ENCODE results near the gene KIF3A. TPM values are rescaled to one million over a fixed set of nuclear protein-coding genes. Genes with fewer than 3 reads are reported as not detected.
A peak's percentile ranks its signal among the peaks of the same experiment; 100 is the strongest.

KIF3A gene
- total and polyA plus RNA-seq, 4 experiments from 2014 or later, result 9.7 to 25.9 (median 18.5) TPM

DNA sequence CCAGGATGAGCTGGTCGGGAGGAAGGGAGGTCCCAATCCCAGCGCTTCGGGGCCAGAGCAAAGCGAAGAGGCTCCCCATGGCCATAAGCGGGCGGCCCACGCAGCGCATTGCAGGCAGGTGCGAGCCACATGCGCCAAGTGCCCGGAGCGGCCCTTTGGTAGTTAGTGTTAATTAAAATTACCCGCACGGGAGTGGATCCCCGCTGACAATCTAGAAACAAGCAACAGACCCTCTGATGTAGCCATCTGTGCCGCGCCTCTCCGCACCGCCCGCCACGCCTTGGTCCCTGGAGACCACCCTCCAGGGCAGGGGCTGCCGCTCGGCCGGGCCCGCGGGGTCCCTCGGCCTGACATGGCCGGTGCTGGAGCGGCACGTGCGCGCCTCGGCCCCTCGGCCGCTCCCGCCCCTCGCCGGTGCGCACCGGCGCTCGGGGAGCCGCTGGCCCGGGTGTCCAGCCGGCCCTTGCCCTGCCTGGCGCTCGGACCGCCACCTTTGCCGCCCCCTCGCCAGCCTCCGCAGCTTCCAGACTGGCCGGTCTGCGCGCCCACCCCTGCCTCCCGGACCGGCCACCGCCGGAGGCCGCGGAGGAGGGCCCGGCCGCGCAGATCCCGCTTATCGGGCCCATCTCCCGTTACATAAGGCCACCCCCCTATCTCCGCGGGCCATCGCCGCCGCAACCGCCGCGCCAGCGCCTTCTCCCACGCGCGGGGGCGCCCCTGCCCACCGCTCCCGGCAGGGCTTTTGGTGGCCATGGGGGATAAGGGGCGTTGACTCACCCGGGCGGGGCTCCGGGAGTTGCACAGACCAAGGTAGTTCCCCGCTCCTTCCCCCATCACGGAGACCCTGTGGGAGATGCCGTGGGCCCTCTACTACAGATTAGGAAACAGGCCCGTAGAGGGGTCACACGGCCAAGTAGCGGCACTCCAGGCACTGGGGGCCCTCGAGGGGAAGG is 81.2 kb downstream of the KIF3A start:
- peaks cover 5 to 22% (median 6%) of the 10 kb centered on the region in 4 donors for H3K4me1 Mint-ChIP-seq
- no peak overlapping the region for H3K27ac ChIP-seq (ENCODE audit: low read depth, low read length)
- H3K9me3 ChIP-seq (ENCODE audit: control insufficient read depth in 1 of 2, low read length in 2 of 2), result no peaks in the 10 kb centered on the region
- peaks cover 0 to 7% (median 2%) of the 10 kb centered on the region in 8 donors for H3K9me3 Mint-ChIP-seq
- POLR2A ChIA-PET (ENCODE audit: partially characterized antibody), result no interaction called here
- DNase-seq, result peak in 2 of 5 donors; percentile 26 to 50
- peak overlapping the region in 7 of 8 donors; percentile 39 to 72 (median 57) for H3K4me3 Mint-ChIP-seq
- H3K27me3 ChIP-seq (ENCODE audit: insufficient read depth, low read length), result peaks cover 7% of the 10 kb centered on the region
- CTCF ChIA-PET (ENCODE audit: partially characterized antibody), result no interaction called here
- peaks cover 14 to 15% of the 10 kb centered on the region in 2 donors for H3K27me3 Mint-ChIP-seq
- H3K27ac Mint-ChIP-seq, result peak overlapping the region in 1 of 7 donors; percentile 60
- peaks cover 10% of the 10 kb centered on the region for H3K4me1 ChIP-seq (ENCODE audit: insufficient read depth, low read length)
- intact Hi-C loops (cut with micrococcal nuclease), result no loop called here
- no peaks in the 10 kb centered on the region for H3K36me3 ChIP-seq (ENCODE audit: insufficient read depth, low read length)
- H3K4me3 ChIP-seq (ENCODE audit: low read length in 2 of 2), result peak overlapping the region in 1 of 2 donors; percentile 19
- H3K36me3 Mint-ChIP-seq, result no peaks in the 10 kb centered on the region

- H3K4me1 Mint-ChIP-seq, result peaks cover 5 to 22% (median 6%) of the 10 kb centered on the region in 4 donors
- intact Hi-C loops (cut with micrococcal nuclease), result no loop called here
- CTCF ChIA-PET (ENCODE audit: partially characterized antibody), result no interaction called here
- POLR2A ChIA-PET (ENCODE audit: partially characterized antibody), result interaction anchor here (1.4 kb wide), 1 partner anchor 21 kb away, joined by 3 read pairs; no protein-coding TSS in a partner anchor
- Histone ChIP-seq H3K27me3 (ENCODE audit: insufficient read depth, low read length) (peaks cover 7% of the 10 kb centered on the region), H3K4me3 (ENCODE audit: low read length in 2 of 2) (no peak overlapping the region), H3K4me1 (ENCODE audit: insufficient read depth, low read length) (peaks cover 10% of the 10 kb centered on the region), H3K36me3 (ENCODE audit: insufficient read depth, low read length) (no peaks in the 10 kb centered on the region), H3K27ac (ENCODE audit: low read depth, low read length) (no peak overlapping the region), H3K9me3 (ENCODE audit: control insufficient read depth in 1 of 2, low read length in 2 of 2) (no peaks in the 10 kb centered on the region)
- peaks cover 0 to 23% (median 5%) of the 10 kb centered on the region in 8 donors for H3K9me3 Mint-ChIP-seq
- H3K4me3 Mint-ChIP-seq, result no peak overlapping the region
- H3K27me3 Mint-ChIP-seq, result peaks cover 11 to 14% of the 10 kb centered on the region in 2 donors
- DNase-seq, result no peak
- H3K36me3 Mint-ChIP-seq, result no peaks in the 10 kb centered on the region
- peak overlapping the region in 1 of 7 donors; percentile 60 for H3K27ac Mint-ChIP-seq
Measured at GRCh38 chr5:132653716-132654115, 83.6 kb downstream of the KIF3A start.

GRCh38 chr5:132651838-132652469 is 85.4 kb downstream of the KIF3A start:
- ChIA-PET POLR2A (ENCODE audit: partially characterized antibody) (no interaction called here), CTCF (ENCODE audit: partially characterized antibody) (no interaction called here)
- Histone ChIP-seq H3K4me1 (ENCODE audit: insufficient read depth, low read length) (peaks cover 8% of the 10 kb centered on the region), H3K27ac (ENCODE audit: low read depth, low read length) (no peak overlapping the region), H3K36me3 (ENCODE audit: insufficient read depth, low read length) (no peaks in the 10 kb centered on the region), H3K9me3 (ENCODE audit: control insufficient read depth in 1 of 2, low read length in 2 of 2) (peaks cover 0 to 14% of the 10 kb centered on the region in 2 donors), H3K27me3 (ENCODE audit: insufficient read depth, low read length) (peaks cover 7% of the 10 kb centered on the region), H3K4me3 (ENCODE audit: low read length in 2 of 2) (no peak overlapping the region)
- no peak for DNase-seq
- intact Hi-C loops (cut with micrococcal nuclease), result no loop called here
- no peak overlapping the region for H3K4me3 Mint-ChIP-seq
- H3K4me1 Mint-ChIP-seq, result peaks cover 4 to 6% (median 5%) of the 10 kb centered on the region in 4 donors
- H3K9me3 Mint-ChIP-seq, result peaks cover 3 to 37% (median 18%) of the 10 kb centered on the region in 8 donors
- H3K36me3 Mint-ChIP-seq, result peaks cover 0 to 5% of the 10 kb centered on the region in 2 donors
- H3K27me3 Mint-ChIP-seq, result peaks cover 8 to 9% of the 10 kb centered on the region in 2 donors
- peak overlapping the region in 1 of 7 donors; percentile 10 for H3K27ac Mint-ChIP-seq

- H3K36me3 Mint-ChIP-seq, result peaks cover 8 to 21% of the 10 kb centered on the region in 2 donors
- Histone ChIP-seq H3K27ac (ENCODE audit: low read depth, low read length) (no peak overlapping the region), H3K36me3 (ENCODE audit: insufficient read depth, low read length) (no peaks in the 10 kb centered on the region), H3K9me3 (ENCODE audit: control insufficient read depth in 1 of 2, low read length in 2 of 2) (peaks cover 0 to 14% of the 10 kb centered on the region in 2 donors), H3K4me1 (ENCODE audit: insufficient read depth, low read length) (no peaks in the 10 kb centered on the region), H3K27me3 (ENCODE audit: insufficient read depth, low read length) (no peaks in the 10 kb centered on the region), H3K4me3 (ENCODE audit: low read length in 2 of 2) (no peak overlapping the region)
- H3K27me3 Mint-ChIP-seq, result peaks cover 0 to under 1% of the 10 kb centered on the region in 2 donors
- no peak overlapping the region for H3K4me3 Mint-ChIP-seq
- intact Hi-C loops (cut with micrococcal nuclease), result no loop called here
- peaks cover 3 to 37% (median 19%) of the 10 kb centered on the region in 8 donors for H3K9me3 Mint-ChIP-seq
- CTCF ChIA-PET (ENCODE audit: partially characterized antibody), result no interaction called here
- H3K4me1 Mint-ChIP-seq, result no peaks in the 10 kb centered on the region
- no peak for DNase-seq
- POLR2A ChIA-PET (ENCODE audit: partially characterized antibody), result no interaction called here
- H3K27ac Mint-ChIP-seq, result peak overlapping the region in 1 of 7 donors; percentile 25
Measured at GRCh38 chr5:132648355-132648754, 89.0 kb downstream of the KIF3A start.

GRCh38 chr5:132647473-132647872 is 89.9 kb downstream of the KIF3A start:
- no peak overlapping the region for H3K4me3 Mint-ChIP-seq
- intact Hi-C loops (cut with micrococcal nuclease), result no loop called here
- CTCF ChIA-PET (ENCODE audit: partially characterized antibody), result no interaction called here
- Histone ChIP-seq H3K27ac (ENCODE audit: low read depth, low read length) (no peak overlapping the region), H3K4me1 (ENCODE audit: insufficient read depth, low read length) (no peaks in the 10 kb centered on the region), H3K9me3 (ENCODE audit: control insufficient read depth in 1 of 2, low read length in 2 of 2) (peaks cover 0 to 14% of the 10 kb centered on the region in 2 donors), H3K36me3 (ENCODE audit: insufficient read depth, low read length) (no peaks in the 10 kb centered on the region), H3K4me3 (ENCODE audit: low read length in 2 of 2) (no peak overlapping the region), H3K27me3 (ENCODE audit: insufficient read depth, low read length) (no peaks in the 10 kb centered on the region)
- H3K27ac Mint-ChIP-seq, result peak overlapping the region in 2 of 7 donors; percentile 26 to 70
- no peaks in the 10 kb centered on the region for H3K4me1 Mint-ChIP-seq
- POLR2A ChIA-PET (ENCODE audit: partially characterized antibody), result no interaction called here
- peaks cover 3 to 37% (median 19%) of the 10 kb centered on the region in 8 donors for H3K9me3 Mint-ChIP-seq
- no peaks in the 10 kb centered on the region for H3K27me3 Mint-ChIP-seq
- no peak for DNase-seq
- H3K36me3 Mint-ChIP-seq, result peaks cover 17 to 30% of the 10 kb centered on the region in 2 donors

DNA sequence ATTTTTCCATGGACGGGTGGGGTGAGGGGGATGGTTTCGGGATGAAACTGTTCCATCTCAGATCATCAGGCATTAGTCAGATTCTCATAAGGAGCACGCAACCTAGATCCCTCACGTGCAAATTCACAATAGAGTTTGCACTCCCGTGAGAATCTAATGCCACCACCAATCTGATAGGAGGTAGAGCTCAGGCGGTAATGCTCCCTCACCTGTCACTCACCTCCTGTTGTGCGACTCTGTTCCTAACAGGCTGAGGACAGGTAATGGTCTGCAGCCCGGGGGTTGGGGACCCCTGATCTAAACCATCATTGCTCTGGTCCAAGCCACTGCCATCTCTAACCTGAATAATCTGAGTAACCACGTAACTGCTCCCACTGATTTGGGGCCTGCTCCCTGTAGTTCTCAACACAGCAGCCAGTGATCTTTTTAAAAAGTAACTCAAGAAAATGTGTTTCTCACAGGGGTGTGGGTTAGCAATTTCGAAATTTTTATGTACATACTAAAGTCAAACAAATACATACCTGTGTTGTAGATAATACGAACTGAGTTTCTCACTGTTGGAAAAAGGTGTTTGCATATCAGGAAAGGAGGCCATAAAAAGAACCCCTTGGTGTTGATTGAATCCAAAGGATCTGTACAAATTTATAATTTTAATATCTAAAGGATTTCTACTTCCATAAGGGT is 90.6 kb downstream of the KIF3A start:
- intact Hi-C loops (cut with micrococcal nuclease), result no loop called here
- H3K9me3 Mint-ChIP-seq, result peaks cover 3 to 34% (median 19%) of the 10 kb centered on the region in 8 donors
- CTCF ChIA-PET (ENCODE audit: partially characterized antibody), result interaction anchor here (0.7 kb wide), 1 partner anchor 120 kb away, joined by 3 read pairs; no protein-coding TSS in a partner anchor

More for the DNA sequence above, 90.6 kb downstream of the KIF3A start:
- Histone ChIP-seq H3K4me1 (ENCODE audit: insufficient read depth, low read length) (no peaks in the 10 kb centered on the region), H3K27ac (ENCODE audit: low read depth, low read length) (no peak overlapping the region), H3K4me3 (ENCODE audit: low read length in 2 of 2) (no peak overlapping the region), H3K36me3 (ENCODE audit: insufficient read depth, low read length) (no peaks in the 10 kb centered on the region), H3K27me3 (ENCODE audit: insufficient read depth, low read length) (no peaks in the 10 kb centered on the region), H3K9me3 (ENCODE audit: control insufficient read depth in 1 of 2, low read length in 2 of 2) (peaks cover 0 to 14% of the 10 kb centered on the region in 2 donors)
- DNase-seq, result no peak
- Mint-ChIP-seq H3K4me1 (no peaks in the 10 kb centered on the region), H3K36me3 (peaks cover 21 to 38% of the 10 kb centered on the region in 2 donors), H3K4me3 (no peak overlapping the region), H3K27ac (no peak overlapping the region), H3K27me3 (no peaks in the 10 kb centered on the region)
- POLR2A ChIA-PET (ENCODE audit: partially characterized antibody), result no interaction called here

Data from CD4-positive, alpha-beta memory T cell (primary cell).